Panc1 (cell line): ENCODE results near the gene C10orf105. TPM values are rescaled to one million over a fixed set of nuclear protein-coding genes. Genes with fewer than 3 reads are reported as not detected.
A peak's percentile ranks its signal among the peaks of the same experiment; 100 is the strongest.

Source experiments
- ATAC-seq: fragments of 200-7000 bp; cut with Tn5 transposase; 2 replicates; pipeline ENCODE4 v1.9.1; 2020; ENCODE audit warnings: mild to moderate bottlenecking, moderate library complexity
- BruUV-seq: library from RNA; stranded (reverse); fragments of 400-500 nt; replicated peaks from 2 replicates; lab custom pipeline; 2021; lab: Mats Ljungman, UMichigan
- CTCF ChIA-PET: fragments of 300-600 bp; sonication (Branson Sonifier 250); formaldehyde crosslinking; loops from one replicate; lab custom pipeline; 2022; ENCODE audit warnings: antibody characterized with exemption; lab: Charles Lee
- POLR2A ChIA-PET: fragments of 300-600 bp; sonication (Branson Sonifier 250); formaldehyde crosslinking; loops from one replicate; lab custom pipeline; 2022; ENCODE audit warnings: antibody characterized with exemption; lab: Charles Lee
- DNase-seq: peaks from one replicate; pipeline ENCODE4 v3.0.0-alpha.2; 2010; ENCODE audit warnings: low read depth, low spot score
- H3K27ac ChIP-seq: 2 replicates; pipeline ENCODE4 v1.5.1; 2011; ENCODE audit warnings: mild to moderate bottlenecking, low read length, inconsistent platforms
- H3K27me3 ChIP-seq: fragments of 200-500 bp; sonication (Bioruptor generic); 2 replicates; pipeline ENCODE4 v1.6.0; 2014; ENCODE audit warnings: low read length, inconsistent platforms; ENCODE audit not compliant: control insufficient read depth, insufficient read depth
- H3K36me3 ChIP-seq: fragments of 200-500 bp; sonication (Bioruptor generic); 2 replicates; pipeline ENCODE4 v1.5.1; 2014; ENCODE audit warnings: inconsistent platforms, mild to moderate bottlenecking, low read length, moderate library complexity; ENCODE audit not compliant: control insufficient read depth, insufficient read depth
- H3K4me1 ChIP-seq: 2 replicates; pipeline ENCODE4 v1.5.1; 2011; ENCODE audit warnings: inconsistent platforms, mild to moderate bottlenecking, low read length, moderate library complexity; ENCODE audit not compliant: control insufficient read depth, insufficient read depth
- H3K4me3 ChIP-seq, 2 experiments: 2 replicates each; pipeline ENCODE4 v1.5.1; 2011 to 2012; ENCODE audit warnings: low read depth in 2 of 2, low read length in 2 of 2, mild to moderate bottlenecking in 2 of 2, inconsistent platforms in 1 of 2, moderate library complexity in 1 of 2
- H3K9me3 ChIP-seq: fragments of 200-500 bp; sonication (Bioruptor generic); 2 replicates; pipeline ENCODE4 v1.5.1; 2014; ENCODE audit warnings: low read depth, mild to moderate bottlenecking, inconsistent platforms, low read length, moderate library complexity; ENCODE audit not compliant: control insufficient read depth, insufficient read depth
- POLR2AphosphoS5 ChIP-seq: IDR thresholded peaks from 2 replicates; pipeline ENCODE4 v1.6.1; 2012; ENCODE audit warnings: mild to moderate bottlenecking, low read depth, low read length, moderate library complexity
- REST ChIP-seq, 2 experiments: IDR thresholded peaks; 2 replicates each; pipeline ENCODE4 v1.6.1; 2011 to 2012; ENCODE audit warnings: low read depth in 2 of 2, control low read depth in 1 of 2, low read length in 1 of 2, mild to moderate bottlenecking in 1 of 2, moderate library complexity in 1 of 2; ENCODE audit not compliant: insufficient read depth in 1 of 2
- SIN3A ChIP-seq: IDR thresholded peaks from 2 replicates; pipeline ENCODE4 v1.6.1; 2012; ENCODE audit warnings: low read depth, mild to moderate bottlenecking, low read length, moderate library complexity, borderline replicate concordance; ENCODE audit not compliant: insufficient read depth
- TCF7L2 ChIP-seq: IDR thresholded peaks from 2 replicates; pipeline ENCODE4 v1.6.1; 2011; ENCODE audit warnings: mild to moderate bottlenecking, low read depth, low read length, inconsistent platforms
- in situ Hi-C: cut with HindIII; loops from 2 replicates; pipeline ENCODE4 v1.10.0; 2016; ENCODE audit warnings: low sequenced_read_pairs, low pct_unique_long_range_greater_than_20kb
- intact Hi-C: fragments of 100-400 bp; cut with micrococcal nuclease; formaldehyde crosslinking; loops from one replicate; pipeline ENCODE4 v1.10.0; 2022; ENCODE audit not compliant: unreplicated experiment
- total RNA-seq: library from RNA; stranded (reverse); gene quantifications from one replicate; pipeline ENCODE4 v1.2.1, GENCODE V29; 2021; ENCODE audit not compliant: unreplicated experiment
- TF ChIP-seq, protein P1 (sequence below): fragments of 450-650 bp; IDR thresholded peaks from 2 replicates; pipeline ENCODE4 v1.5.1; 2017; ENCODE audit warnings: mild to moderate bottlenecking

The C10orf105 gene
- total RNA-seq, 1 experiment from 2014 or later, result not detected

- Histone ChIP-seq H3K27ac (no peak overlapping the region), H3K4me3 (no peak overlapping the region), H3K36me3 (no peaks in the 10 kb centered on the region), H3K4me1 (0 out of 2 replicates have a peak, but pooled peaks cover 2% of the 10 kb centered on the region), H3K9me3 (no peaks in the 10 kb centered on the region), H3K27me3 (no peaks in the 10 kb centered on the region)
- ChIA-PET CTCF (no interaction called here), POLR2A (no interaction called here)
- in situ Hi-C loops (no loop called here), intact Hi-C loops (no loop called here)
- BruUV-seq, result no TSS peak
- DNase-seq, result no peak
- ATAC-seq, result no peak
- TF ChIP-seq, protein P1, sequence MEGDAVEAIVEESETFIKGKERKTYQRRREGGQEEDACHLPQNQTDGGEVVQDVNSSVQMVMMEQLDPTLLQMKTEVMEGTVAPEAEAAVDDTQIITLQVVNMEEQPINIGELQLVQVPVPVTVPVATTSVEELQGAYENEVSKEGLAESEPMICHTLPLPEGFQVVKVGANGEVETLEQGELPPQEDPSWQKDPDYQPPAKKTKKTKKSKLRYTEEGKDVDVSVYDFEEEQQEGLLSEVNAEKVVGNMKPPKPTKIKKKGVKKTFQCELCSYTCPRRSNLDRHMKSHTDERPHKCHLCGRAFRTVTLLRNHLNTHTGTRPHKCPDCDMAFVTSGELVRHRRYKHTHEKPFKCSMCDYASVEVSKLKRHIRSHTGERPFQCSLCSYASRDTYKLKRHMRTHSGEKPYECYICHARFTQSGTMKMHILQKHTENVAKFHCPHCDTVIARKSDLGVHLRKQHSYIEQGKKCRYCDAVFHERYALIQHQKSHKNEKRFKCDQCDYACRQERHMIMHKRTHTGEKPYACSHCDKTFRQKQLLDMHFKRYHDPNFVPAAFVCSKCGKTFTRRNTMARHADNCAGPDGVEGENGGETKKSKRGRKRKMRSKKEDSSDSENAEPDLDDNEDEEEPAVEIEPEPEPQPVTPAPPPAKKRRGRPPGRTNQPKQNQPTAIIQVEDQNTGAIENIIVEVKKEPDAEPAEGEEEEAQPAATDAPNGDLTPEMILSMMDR, result no peak
- TF ChIP-seq POLR2AphosphoS5, result no peak
- no peak for TF ChIP-seq TCF7L2
- no peak for TF ChIP-seq REST (IDR thresholded peaks at IDR 0.05; ENCODE audit: insufficient read depth in 1 of 2, low read depth in 2 of 2, low read length in 1 of 2)
- no peak for TF ChIP-seq SIN3A
These were observed 29.8 kb upstream of the C10orf105 start for GRCh38 chr10:71749396-71749795.

GRCh38 chr10:71748671-71749191 is 29.2 kb upstream of the C10orf105 start:
- ChIA-PET CTCF (no interaction called here), POLR2A (no interaction called here)
- DNase-seq, result no peak
- no TSS peak for BruUV-seq
- intact Hi-C loops, result no loop called here
- in situ Hi-C loops, result no loop called here
- no peaks in the 10 kb centered on the region for H3K27me3 ChIP-seq
- TF ChIP-seq TCF7L2 (no peak), POLR2AphosphoS5 (no peak), REST (IDR thresholded peaks at IDR 0.05; ENCODE audit: insufficient read depth in 1 of 2, low read depth in 2 of 2, low read length in 1 of 2) (no peak), SIN3A (no peak)
- TF ChIP-seq, protein P1, result no peak
- no peak overlapping the region for H3K27ac ChIP-seq
- no peaks in the 10 kb centered on the region for H3K36me3 ChIP-seq
- no peaks in the 10 kb centered on the region for H3K4me1 ChIP-seq
- no peak overlapping the region for H3K4me3 ChIP-seq
- peak; percentile 47; the same call in 1 of the 2 replicates for ATAC-seq
- H3K9me3 ChIP-seq, result no peaks in the 10 kb centered on the region
